ENCODE data around the gene ZFP30. TPM values are rescaled to one million over a fixed set of nuclear protein-coding genes. Genes with fewer than 3 reads are reported as not detected.

The ZFP30 gene
- total RNA-seq, 1 donor from 2014 or later, result 11.2 TPM

DNA sequence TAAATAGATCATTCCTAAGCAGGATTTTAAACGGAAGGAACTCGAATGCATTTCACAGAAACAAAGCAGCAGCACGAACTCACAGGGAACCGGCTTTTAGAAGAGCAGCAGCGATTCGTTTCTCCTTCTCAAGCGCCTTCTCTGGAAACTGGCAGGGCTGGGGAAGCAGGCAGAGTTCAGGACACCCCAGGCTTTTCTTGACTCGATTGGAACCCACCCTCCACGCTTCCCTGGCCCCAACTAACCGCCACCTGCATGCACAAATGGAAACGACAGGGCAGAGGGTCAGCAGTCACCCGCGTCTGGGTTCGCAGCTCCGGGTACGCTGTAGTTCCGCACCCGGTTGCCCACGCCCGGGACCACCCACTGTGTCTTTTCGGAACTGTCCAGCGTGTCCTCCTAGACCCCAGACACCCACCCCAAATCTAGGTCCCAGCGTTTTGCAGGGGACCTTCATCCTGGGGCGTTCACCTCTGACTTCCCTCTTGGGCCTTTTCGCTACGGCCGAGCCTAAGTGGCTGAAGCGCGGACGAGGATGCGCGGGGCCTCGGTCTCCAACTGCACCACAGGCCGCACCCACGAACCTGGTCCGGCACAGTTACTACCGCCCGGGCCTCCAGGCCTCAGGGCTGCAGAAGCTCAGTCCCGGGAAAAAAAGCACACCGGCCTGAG is 500 bp downstream of the ZFP30 start:
- peak overlapping the region; percentile 82 for H3K27ac ChIP-seq

DNA sequence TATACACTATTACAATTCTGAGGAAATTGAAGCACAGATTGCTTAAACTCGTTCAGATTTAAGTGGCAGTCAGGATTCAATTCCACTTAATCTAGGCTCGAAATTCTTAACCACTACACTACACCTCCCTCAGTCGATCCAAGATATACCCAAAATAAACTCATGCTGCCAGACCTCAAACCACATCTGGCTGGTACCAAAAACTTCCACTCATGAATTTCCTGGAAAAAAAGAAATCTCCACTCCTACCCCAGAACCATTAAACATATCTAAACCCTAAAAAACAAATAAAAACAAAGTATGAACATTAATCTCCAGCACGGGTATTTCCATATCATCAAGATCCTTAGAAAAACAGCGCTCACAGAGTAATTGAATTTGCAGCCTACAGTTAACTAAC is 1.1 kb downstream of the ZFP30 start:
- intact Hi-C loops (cut with DNase I), result no loop called here
- Histone ChIP-seq H3K36me3 (no peaks in the 10 kb centered on the region), H3K27me3 (ENCODE audit: low read depth) (no peaks in the 10 kb centered on the region), H3K9me3 (no peaks in the 10 kb centered on the region), H3K4me1 (peaks cover 23% of the 10 kb centered on the region), H3K4me3 (peak overlapping the region; percentile 77), H3K27ac (peak overlapping the region; percentile 82)
- ATAC-seq (no peak), DNase-seq (no peak)
- TF ChIP-seq, protein P1, sequence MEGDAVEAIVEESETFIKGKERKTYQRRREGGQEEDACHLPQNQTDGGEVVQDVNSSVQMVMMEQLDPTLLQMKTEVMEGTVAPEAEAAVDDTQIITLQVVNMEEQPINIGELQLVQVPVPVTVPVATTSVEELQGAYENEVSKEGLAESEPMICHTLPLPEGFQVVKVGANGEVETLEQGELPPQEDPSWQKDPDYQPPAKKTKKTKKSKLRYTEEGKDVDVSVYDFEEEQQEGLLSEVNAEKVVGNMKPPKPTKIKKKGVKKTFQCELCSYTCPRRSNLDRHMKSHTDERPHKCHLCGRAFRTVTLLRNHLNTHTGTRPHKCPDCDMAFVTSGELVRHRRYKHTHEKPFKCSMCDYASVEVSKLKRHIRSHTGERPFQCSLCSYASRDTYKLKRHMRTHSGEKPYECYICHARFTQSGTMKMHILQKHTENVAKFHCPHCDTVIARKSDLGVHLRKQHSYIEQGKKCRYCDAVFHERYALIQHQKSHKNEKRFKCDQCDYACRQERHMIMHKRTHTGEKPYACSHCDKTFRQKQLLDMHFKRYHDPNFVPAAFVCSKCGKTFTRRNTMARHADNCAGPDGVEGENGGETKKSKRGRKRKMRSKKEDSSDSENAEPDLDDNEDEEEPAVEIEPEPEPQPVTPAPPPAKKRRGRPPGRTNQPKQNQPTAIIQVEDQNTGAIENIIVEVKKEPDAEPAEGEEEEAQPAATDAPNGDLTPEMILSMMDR (IDR thresholded peaks at IDR 0.05), result no peak

More for the DNA sequence above, 500 bp downstream of the ZFP30 start:
- TF ChIP-seq, protein P1 (IDR thresholded peaks at IDR 0.05), result no peak
- intact Hi-C loops (cut with DNase I), result no loop called here
- Histone ChIP-seq H3K36me3 (no peaks in the 10 kb centered on the region), H3K4me1 (peaks cover 23% of the 10 kb centered on the region), H3K27me3 (ENCODE audit: low read depth) (no peaks in the 10 kb centered on the region), H3K4me3 (peak overlapping the region; percentile 77), H3K9me3 (no peaks in the 10 kb centered on the region)
- ATAC-seq, result peak; percentile 73 to 80
- peak; percentile 65 for DNase-seq

DNA sequence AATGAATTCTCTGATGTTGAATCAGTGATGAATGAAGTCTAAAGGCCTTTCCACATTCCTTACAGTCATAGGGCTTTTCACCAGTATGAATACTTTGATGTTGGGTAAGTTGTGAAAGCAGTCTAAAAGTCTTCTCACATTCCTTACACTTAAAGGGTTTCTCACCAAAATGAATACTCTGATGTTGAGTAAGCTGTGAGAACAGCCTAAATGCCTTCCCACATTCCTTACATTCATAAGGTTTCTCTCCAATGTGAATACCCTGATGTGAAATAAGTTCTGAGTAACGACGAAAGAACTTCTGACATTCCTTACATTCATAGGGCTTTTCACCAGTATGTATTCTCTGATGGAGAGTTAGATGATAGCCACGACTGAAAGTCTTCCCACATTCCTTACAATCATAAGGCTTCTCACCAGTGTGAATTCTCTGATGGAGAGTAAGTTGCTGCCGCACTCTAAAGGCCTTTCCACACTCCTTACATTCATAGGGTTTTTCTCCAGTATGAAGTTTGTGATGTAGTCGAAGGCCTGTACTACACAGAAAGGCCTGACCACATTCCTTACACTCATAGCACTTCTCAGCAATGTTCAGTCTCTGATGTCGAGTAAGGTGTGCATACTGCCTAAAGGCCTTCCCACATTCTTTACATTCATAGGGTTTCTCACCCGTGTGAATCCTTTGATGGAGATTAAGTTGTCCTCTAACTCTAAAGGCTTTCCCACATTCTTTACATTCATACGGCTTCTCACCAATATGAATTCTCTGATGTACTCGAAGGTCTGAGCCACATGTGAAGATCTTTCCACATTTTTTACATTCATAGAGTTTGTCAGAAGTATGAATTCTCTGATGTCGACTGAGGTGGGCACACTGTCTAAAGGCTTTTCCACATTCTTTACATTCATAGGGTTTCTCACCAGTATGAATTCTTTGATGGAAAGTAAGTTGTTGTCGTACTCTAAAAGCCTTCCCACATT is 19.9 kb downstream of the ZFP30 start:
- no peak overlapping the region for H3K4me3 ChIP-seq
- TF ChIP-seq, protein P1 (IDR thresholded peaks at IDR 0.05), result no peak
- H3K36me3 ChIP-seq, result peaks cover 11% of the 10 kb centered on the region
- H3K4me1 ChIP-seq, result no peaks in the 10 kb centered on the region
- H3K27ac ChIP-seq, result no peak overlapping the region
- peaks cover 98% of the 10 kb centered on the region for H3K9me3 ChIP-seq
- intact Hi-C loops (cut with DNase I), result no loop called here
- DNase-seq, result no peak
- ATAC-seq, result no peak
- H3K27me3 ChIP-seq (ENCODE audit: low read depth), result no peaks in the 10 kb centered on the region

DNA sequence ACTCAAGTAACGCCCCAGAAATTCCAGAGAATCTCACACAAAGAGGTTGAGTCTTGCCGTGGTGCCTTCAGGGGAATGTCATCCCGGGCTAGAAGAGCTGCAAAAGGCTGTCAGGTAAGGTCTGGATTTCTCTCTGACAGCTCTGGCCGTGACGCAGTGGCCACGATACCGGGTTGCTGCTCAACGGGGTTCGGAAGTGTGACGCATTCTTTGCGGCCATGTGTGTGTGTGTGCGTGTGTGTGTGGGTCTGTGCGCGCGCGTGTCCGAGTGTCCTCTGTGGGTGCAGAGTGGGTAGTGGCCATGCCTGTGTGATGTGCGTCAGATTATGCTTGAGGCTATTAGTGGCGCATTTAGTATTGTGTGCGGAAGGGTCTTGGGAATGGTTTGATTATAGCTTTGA is 60.3 kb downstream of the ZFP30 start:
- Histone ChIP-seq H3K4me3 (peak overlapping the region; percentile 76), H3K27me3 (ENCODE audit: low read depth) (no peaks in the 10 kb centered on the region), H3K4me1 (peaks cover 14% of the 10 kb centered on the region), H3K36me3 (peaks cover 15% of the 10 kb centered on the region), H3K27ac (peak overlapping the region; percentile 88), H3K9me3 (peaks cover 19% of the 10 kb centered on the region)
- TF ChIP-seq, protein P1 (IDR thresholded peaks at IDR 0.05), result no peak
- intact Hi-C loops (cut with DNase I), result no loop called here
- peak; percentile 77 to 89 for ATAC-seq
- peak; percentile 83 for DNase-seq

DNA sequence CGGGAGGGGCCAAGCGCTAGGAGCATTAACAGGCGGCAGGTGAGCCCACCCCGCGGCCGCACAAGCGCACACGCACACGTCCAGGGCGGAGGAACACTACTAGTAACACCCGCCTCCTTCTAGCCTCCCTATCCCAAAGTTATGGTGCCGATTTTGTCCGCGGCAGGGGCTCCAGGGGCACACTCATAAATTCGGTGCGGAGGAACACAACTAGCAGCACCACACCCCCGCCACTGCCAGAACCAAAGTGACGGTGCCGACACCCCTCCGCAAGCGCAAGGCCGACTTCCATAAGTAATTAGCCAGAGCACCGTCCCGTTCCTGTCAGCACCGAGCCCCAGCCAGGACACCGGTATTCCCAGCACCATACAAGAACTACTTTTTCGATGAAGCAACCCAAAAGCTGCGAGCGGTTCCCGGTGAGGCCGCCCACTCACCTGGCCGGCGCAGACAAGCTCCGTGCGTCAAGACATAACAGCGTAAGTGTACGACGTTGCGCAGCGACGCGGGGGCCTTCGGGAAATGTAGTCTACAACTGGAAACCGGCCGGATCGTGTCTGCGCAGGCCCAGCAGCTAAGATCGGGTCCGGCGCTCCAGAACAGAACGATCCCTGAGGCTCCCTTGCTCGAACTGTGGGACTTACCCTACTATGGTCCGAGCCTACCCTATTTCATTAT is 60.8 kb downstream of the ZFP30 start, which contains the start of the genes ZNF540 and ZNF571:
ZNF540 (plus strand) TSS at position 573 of the 678 bp plus-strand sequence. CDS start 3,572 bp downstream, outside the sequence.
ZNF571 (minus strand) TSS at position 489 of the 678 bp plus-strand sequence. CDS start 8,116 bp downstream, outside the sequence.
- Histone ChIP-seq H3K27me3 (ENCODE audit: low read depth) (no peaks in the 10 kb centered on the region), H3K9me3 (peaks cover 22% of the 10 kb centered on the region), H3K27ac (peak within 1 kb of the TSS; percentile 88), H3K36me3 (peaks cover 10% of the 10 kb centered on the region), H3K4me3 (peak within 1 kb of the TSS; percentile 76), H3K4me1 (peaks cover 14% of the 10 kb centered on the region)
- intact Hi-C loops (cut with DNase I), result no loop called here
- DNase-seq, result peak; percentile 98
- peak; percentile 99 to 100 for ATAC-seq
- TF ChIP-seq, protein P1 (IDR thresholded peaks at IDR 0.05), result no peak

Data from lower lobe of right lung (tissue), 2 donors.